G401.6 (cell line): Measurements from ENCODE around the gene ZNF689.
"Not testable (repeated sequence)": the region's sequence is repeated elsewhere in the genome, so short reads cannot be mapped to it uniquely, and the experiment has no call there.

Experiments used
- FAIRE-seq: peaks from 2 replicates; lab custom pipeline; 2012; peaks lifted over from hg19 to GRCh38; lab: Jason Lieb, UNC

The ZNF689 gene

GRCh38 chr16:30609926-30610839 lies at the start of gene ZNF689:
Gene ZNF689, minus strand, starts transcription at chr16:30610389. Its CDS starts 348 bp downstream, at chr16:30610041.
- FAIRE-seq, result peak; percentile 96

DNA sequence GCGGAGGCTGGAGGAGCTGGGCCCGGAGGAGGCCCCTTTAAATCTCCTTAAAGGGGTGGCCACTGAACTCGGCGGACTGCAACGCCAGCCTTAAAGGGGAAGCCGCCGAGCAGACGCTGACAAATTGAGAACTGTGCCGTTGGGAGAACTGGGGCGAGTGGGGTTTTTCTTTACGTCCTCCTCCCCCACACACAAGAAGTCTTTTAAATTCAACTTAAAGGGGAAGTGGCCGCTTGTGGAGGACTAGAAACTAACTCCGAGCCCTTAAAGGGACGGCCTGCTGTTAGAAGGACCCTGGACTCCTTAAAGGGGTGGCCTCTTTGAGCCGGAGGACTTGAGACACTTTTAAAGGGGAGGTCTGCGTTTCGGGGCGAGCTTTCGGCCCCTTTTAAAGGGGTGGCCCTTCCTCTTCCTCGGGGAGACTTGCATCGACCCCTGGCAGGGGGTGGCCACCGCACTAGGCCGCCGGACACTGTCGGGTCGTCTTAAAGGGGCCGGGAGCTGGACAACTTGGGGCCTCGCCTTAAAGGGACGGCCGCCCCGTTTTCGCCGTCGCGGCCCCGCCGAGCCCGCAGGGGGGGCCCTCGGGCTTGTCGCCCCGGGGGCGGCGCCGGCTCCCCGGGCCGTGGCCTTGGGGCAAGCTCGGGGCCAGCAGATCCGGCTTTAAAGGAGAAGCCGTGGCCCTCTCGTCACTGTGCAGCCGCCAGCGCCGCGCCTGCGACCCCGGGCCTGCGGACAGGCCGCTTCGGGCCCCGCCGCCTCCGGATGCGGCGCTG lies 48.7 kb upstream of the ZNF689 start:
- no peak for FAIRE-seq

DNA sequence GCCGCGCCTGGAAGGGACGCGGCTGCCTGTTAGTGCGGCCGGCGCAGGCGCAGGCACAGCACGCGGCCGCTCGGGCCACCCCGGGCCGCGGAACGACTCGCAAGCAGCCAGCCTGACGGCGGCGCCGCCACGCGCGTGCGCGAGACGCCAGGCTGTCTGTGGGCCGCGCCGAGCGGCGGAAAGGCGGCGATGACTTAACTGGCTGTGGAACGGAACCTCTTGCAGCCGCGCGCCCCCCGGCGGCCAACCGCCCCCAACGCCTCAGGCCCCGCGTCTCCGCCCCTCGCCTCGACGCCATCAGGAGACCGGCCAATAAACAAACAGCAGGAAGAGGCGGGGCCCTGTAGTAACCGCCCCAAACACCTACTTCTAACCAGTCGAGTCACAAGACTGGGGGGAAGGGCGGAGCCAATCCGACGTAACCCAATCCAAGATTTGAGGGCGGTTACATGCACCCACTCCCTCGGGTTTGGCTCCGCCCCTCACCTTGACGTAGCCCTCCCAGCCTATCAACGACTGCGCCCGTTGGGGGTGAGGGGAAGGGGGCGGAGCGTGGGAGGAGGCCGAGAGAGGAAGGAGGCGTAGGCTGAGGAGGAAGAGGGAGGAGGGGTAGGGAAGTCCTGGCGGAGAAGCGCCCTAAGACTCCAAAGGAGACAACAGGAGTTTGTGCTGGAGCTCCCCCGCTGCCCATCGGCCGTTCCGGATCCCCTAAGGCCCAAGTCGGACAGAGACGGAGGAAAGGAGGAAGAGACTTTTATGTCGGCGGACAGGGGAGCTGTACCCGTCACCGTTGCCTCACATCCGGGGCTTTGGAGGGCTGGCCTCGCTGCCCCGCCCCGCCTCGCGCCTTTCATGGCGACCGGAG lies 47.9 kb upstream of the ZNF689 start, which contains the start of gene FBRS:
TSS of gene FBRS (plus strand) at position 566 of the 865 bp plus-strand sequence. CDS start 1,088 bp downstream, outside the sequence.
- FAIRE-seq, result peak; percentile 99

DNA sequence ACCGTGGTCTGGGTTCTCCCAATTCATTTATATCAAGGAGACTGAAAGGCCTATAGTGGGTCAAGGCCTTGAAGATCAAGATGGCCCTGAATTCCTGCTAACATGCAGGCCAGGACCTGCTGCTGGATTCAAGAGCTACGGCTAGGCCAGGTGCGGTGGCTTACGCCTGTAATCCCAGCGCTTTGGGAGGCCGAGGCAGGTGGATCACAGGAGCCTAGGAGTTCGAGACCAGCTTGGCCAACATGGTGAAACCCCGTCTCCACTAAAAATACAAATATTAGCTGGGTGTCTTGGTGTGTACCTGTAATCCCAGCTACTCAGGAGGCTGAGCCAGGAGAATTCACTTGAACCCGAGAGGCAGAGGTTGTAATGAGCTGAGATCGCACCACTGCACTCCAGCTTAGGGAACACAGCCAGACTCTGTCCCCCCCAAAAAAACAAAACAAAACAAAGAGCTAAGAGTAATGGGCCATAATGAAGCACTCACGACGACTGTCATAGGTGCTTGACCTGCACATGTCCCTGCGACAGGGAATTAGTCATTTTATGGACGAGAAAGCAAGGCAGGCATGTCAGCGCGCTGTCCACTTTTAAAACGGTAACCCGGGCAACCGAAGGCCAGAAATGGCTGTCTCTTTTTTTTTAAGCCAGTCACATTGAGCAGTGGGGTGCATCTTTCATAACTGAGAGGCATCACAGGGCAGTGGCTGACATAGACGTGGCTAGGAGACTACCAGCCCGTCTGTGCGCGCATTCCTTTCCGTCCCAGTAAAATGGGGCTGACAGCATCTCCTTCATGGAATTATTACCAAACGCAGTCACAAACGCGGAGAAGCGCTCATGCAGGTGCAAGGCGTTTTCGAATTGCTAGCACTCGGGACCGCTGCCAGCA lies 47.0 kb upstream of the ZNF689 start:
- FAIRE-seq, result no peak

DNA sequence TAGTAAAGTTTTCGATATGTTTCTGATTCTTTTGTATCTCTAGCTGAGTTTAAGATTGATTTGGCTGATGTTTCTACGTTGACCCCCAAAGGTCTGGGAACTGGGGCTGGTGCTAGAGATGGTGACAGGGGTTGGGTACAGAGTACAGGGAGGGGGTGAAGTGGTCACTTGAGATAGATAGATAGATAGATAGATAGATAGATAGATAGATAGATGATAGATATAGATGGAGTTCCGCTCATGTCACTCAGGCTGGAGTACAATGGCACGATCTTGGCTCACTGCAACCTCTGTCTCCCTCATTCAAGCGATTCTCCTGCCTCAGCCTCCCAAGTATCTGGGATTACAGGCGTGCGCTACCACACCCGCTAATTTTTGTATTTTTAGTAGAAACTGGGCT lies 46.2 kb upstream of the ZNF689 start:
- FAIRE-seq, result no peak

DNA sequence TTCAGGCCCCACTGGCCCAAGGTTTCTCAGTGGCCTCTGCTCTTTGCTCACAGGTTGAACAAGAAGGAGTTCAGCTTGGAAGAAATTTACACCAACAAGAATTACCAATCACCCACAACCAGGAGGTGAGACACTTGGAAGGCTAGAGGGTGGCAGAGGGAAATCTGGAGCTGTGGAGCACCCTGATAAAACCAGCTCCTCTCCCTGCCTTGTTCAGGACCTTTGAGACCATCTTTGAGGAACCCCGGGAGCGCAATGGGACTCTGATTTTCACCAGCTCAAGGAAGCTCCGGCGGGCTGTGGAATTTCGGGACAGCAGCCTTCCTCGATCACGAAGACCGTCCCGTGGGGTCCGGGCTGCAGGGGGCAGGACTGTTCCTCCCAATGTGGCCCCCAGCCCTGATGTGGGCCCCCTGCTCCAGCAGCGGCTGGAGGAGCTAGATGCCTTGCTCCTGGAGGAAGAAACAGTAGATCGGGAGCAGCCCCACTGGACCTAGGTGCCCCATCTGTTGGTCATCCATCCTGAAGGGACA lies 45.7 kb upstream of the ZNF689 start:
- FAIRE-seq, result no peak

GRCh38 chr16:30654856-30655255 lies 44.7 kb upstream of the ZNF689 start:
- FAIRE-seq, result no peak

GRCh38 chr16:30652718-30653117 lies 42.5 kb upstream of the ZNF689 start:
- no peak for FAIRE-seq

GRCh38 chr16:30652005-30652296 lies 41.8 kb upstream of the ZNF689 start:
- no peak for FAIRE-seq

GRCh38 chr16:30651124-30652004 lies 41.2 kb upstream of the ZNF689 start:
- FAIRE-seq, result no peak

GRCh38 chr16:30650369-30651123 lies 40.4 kb upstream of the ZNF689 start, which contains the start of gene PRR14:
Gene PRR14, plus strand, starts transcription at chr16:30650960. Its CDS starts 686 bp downstream, at chr16:30651646.
- peak; percentile 98 for FAIRE-seq

GRCh38 chr16:30649725-30650368 lies 39.7 kb upstream of the ZNF689 start:
- FAIRE-seq, result no peak

GRCh38 chr16:30647274-30647571 lies 37.0 kb upstream of the ZNF689 start:
- no peak for FAIRE-seq

DNA sequence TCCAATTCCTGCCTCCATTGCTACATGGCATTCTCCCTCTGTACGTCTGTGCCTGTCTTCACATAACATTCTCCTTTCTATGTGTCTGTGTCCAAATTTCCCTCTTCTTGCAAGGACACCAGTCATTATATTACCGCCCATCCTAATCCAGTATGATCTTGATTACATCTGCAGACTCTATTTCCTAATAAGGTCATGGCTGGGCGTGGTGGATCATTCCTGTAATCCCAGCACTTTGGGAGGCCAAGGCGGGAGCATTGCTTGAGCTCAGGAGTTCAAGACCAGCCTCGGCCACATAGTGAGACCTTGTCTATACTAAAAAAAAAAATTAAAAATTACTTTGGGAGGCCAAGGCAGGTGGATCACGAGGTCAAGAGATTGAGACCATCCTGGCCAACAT lies 35.5 kb upstream of the ZNF689 start:
- FAIRE-seq, result no peak

DNA sequence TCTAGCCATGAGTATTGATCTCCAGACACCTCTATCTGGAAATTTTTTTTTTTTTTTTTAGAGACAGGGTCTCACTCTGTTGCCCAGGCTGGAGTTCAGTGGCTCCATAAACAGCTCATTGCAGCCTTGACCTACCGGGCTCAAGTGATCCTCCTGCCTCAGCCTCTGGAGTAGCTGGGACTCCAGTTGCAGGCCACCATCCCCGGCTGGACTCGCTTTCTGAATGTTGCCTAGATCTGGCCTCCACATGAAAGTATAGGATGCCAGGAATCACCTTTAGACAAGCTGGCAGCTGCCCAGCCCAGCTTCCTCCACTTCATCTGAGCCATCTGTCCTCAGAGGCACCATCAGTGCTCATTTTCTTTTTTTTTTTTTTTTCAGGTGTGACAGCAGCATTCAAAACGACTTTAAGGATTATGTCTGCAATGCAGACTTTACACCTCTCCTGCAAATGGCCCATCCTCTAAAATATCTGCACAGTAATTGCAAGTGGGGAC lies 34.2 kb upstream of the ZNF689 start:
- FAIRE-seq, result no peak

- no peak for FAIRE-seq
Observed at GRCh38 chr16:30641378-30641982, 31.3 kb upstream of the ZNF689 start.

- no peak for FAIRE-seq
Observed at GRCh38 chr16:30637944-30638343, 27.8 kb upstream of the ZNF689 start.

DNA sequence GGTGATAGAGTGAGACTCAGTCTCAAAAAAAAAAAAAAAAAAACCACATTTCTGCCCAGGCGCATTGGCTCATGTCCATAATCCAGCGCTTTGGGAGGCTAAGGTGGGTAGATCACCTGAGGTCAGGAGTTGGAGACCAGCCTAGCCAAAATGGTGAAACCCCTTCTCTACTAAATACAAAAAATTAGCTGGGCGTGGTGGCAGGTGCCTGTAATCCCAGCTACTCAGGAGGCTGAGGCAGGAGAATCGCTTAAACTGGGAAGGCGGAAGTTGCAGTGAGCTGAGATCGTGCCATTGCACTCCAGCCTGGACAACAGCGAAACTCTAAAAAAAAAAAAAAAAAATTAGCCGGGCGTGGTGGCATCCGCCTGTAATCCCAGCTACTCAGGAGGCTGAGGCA lies 26.9 kb upstream of the ZNF689 start:
- not testable (repeated sequence) for FAIRE-seq
